ENCODE measurements around the gene LPIN2. TPM values are rescaled to one million over a fixed set of nuclear protein-coding genes. Genes with fewer than 3 reads are reported as not detected.

The LPIN2 gene
- total RNA-seq, 1 donor from 2014 or later = 24.9 TPM

DNA sequence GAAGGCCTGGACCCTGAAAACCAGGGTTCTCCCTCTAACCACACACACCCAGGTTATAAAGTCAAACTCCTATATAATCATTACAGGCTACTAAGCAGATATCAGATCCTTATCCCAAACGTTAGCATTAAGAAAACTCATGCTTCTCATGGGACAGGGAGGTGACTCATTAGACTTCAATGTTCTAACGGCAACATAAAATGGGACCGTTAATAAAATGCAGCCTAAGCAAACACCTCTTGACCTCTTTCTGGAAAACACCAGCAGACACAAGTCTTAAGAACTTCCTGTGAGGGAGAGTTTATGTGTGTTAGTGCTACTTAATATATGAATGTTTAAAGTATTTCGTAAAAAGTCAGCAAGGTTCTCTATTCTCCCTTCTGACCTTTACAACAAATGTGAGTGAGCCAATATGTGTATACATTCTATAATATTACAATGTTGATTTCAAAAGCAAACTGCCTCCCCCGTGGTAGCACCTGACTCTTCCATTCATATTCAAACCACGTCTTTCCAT, 31.7 kb downstream of the LPIN2 start:
- peak; percentile 92 for DNase-seq (ENCODE audit: low read depth)
- Histone ChIP-seq H3K27me3 (ENCODE audit: control insufficient read depth, insufficient read depth, low read length) (no peaks in the 10 kb centered on the region), H3K4me3 (ENCODE audit: low read depth, low read length) (no peak overlapping the region), H3K36me3 (ENCODE audit: control insufficient read depth, insufficient read depth, low read length) (no peaks in the 10 kb centered on the region)
- TF ChIP-seq, protein P1, sequence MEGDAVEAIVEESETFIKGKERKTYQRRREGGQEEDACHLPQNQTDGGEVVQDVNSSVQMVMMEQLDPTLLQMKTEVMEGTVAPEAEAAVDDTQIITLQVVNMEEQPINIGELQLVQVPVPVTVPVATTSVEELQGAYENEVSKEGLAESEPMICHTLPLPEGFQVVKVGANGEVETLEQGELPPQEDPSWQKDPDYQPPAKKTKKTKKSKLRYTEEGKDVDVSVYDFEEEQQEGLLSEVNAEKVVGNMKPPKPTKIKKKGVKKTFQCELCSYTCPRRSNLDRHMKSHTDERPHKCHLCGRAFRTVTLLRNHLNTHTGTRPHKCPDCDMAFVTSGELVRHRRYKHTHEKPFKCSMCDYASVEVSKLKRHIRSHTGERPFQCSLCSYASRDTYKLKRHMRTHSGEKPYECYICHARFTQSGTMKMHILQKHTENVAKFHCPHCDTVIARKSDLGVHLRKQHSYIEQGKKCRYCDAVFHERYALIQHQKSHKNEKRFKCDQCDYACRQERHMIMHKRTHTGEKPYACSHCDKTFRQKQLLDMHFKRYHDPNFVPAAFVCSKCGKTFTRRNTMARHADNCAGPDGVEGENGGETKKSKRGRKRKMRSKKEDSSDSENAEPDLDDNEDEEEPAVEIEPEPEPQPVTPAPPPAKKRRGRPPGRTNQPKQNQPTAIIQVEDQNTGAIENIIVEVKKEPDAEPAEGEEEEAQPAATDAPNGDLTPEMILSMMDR (IDR thresholded peaks at IDR 0.05; ENCODE audit: insufficient read depth, low read length, poor library complexity, severe bottlenecking) = no peak

- Histone ChIP-seq H3K4me3 (ENCODE audit: low read depth, low read length) (no peak overlapping the region), H3K27me3 (ENCODE audit: control insufficient read depth, insufficient read depth, low read length) (no peaks in the 10 kb centered on the region), H3K36me3 (ENCODE audit: control insufficient read depth, insufficient read depth, low read length) (no peaks in the 10 kb centered on the region)
- no peak for DNase-seq (ENCODE audit: low read depth)
- TF ChIP-seq, protein P1 (IDR thresholded peaks at IDR 0.05; ENCODE audit: insufficient read depth, low read length, poor library complexity, severe bottlenecking) = no peak
Observed at GRCh38 chr18:2979871-2980790, 32.8 kb downstream of the LPIN2 start.

DNA sequence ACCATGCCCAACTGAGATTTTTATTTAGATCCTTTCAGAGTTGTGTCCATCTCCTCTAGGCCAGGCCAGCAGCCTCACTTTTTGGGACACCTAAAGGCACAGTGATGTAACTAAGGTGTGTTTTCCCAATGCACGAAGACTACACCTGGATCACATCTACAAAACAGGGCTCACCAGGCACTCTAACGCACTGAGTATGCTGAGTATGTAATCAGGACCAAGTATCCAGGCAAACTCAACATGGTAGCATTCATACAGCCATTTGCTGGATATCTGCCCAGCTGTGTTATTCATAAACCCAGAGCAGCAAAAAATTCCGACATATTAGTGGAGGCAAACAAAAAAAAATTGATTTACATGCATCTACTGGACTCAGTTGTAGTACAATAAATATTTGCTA, 33.8 kb downstream of the LPIN2 start:
- TF ChIP-seq, protein P1 (IDR thresholded peaks at IDR 0.05; ENCODE audit: insufficient read depth, low read length, poor library complexity, severe bottlenecking) = no peak
- Histone ChIP-seq H3K27me3 (ENCODE audit: control insufficient read depth, insufficient read depth, low read length) (no peaks in the 10 kb centered on the region), H3K4me3 (ENCODE audit: low read depth, low read length) (no peak overlapping the region), H3K36me3 (ENCODE audit: control insufficient read depth, insufficient read depth, low read length) (no peaks in the 10 kb centered on the region)
- DNase-seq (ENCODE audit: low read depth) = no peak

DNA sequence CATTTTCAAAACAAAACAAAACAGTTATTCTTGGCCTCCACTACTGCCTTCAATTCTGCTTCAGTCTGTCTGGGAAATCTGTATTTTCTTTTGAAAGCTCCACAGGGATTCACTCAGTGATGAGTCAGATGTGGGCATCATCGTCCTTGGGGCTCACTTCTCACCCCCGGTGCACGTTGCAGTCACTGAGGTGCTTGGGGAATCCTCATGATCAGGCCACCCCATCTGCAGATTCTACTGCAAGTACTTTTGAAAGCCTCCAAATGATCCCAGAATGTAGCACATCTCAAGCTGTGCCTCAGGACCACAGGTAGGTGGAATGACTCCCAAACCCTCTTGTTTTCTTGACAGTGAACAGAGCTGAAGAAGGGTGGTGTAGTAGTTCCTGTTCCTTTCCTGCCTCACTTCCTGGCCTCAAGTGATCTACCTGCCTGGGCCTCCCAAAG, 34.3 kb downstream of the LPIN2 start:
- TF ChIP-seq, protein P1 (IDR thresholded peaks at IDR 0.05; ENCODE audit: insufficient read depth, low read length, poor library complexity, severe bottlenecking) = no peak
- Histone ChIP-seq H3K4me3 (ENCODE audit: low read depth, low read length) (no peak overlapping the region), H3K36me3 (ENCODE audit: control insufficient read depth, insufficient read depth, low read length) (no peaks in the 10 kb centered on the region), H3K27me3 (ENCODE audit: control insufficient read depth, insufficient read depth, low read length) (no peaks in the 10 kb centered on the region)
- no peak for DNase-seq (ENCODE audit: low read depth)

GRCh38 chr18:2978208-2978607, 34.7 kb downstream of the LPIN2 start:
- TF ChIP-seq, protein P1 (IDR thresholded peaks at IDR 0.05; ENCODE audit: insufficient read depth, low read length, poor library complexity, severe bottlenecking) = no peak
- Histone ChIP-seq H3K4me3 (ENCODE audit: low read depth, low read length) (no peak overlapping the region), H3K36me3 (ENCODE audit: control insufficient read depth, insufficient read depth, low read length) (no peaks in the 10 kb centered on the region), H3K27me3 (ENCODE audit: control insufficient read depth, insufficient read depth, low read length) (no peaks in the 10 kb centered on the region)
- no peak for DNase-seq (ENCODE audit: low read depth)

Data from kidney epithelial cell (primary cell).